Endodermal cell (in vitro differentiated cells): ENCODE results near the gene NUP214. TPM values are rescaled to one million over a fixed set of nuclear protein-coding genes. Genes with fewer than 3 reads are reported as not detected.
A peak's percentile ranks its signal among the peaks of the same experiment; 100 is the strongest.
"Not testable (repeated sequence)": the region's sequence is repeated elsewhere in the genome, so short reads cannot be mapped to it uniquely, and the experiment has no call there.

ENCODE experiments used
- DNase-seq: peaks from one replicate; pipeline ENCODE4 v3.0.0-alpha.2; 2017
- H3K27ac ChIP-seq: 2 replicates; pipeline ENCODE4 v1.5.1; 2013; ENCODE audit warnings: mild to moderate bottlenecking, low read depth, low read length, moderate library complexity
- H3K27me3 ChIP-seq: 2 replicates; pipeline ENCODE4 v1.6.1; 2013; ENCODE audit warnings: mild to moderate bottlenecking, low read length, moderate library complexity; ENCODE audit not compliant: insufficient read depth, control insufficient read depth, poor library complexity, severe bottlenecking
- H3K36me3 ChIP-seq: 2 replicates; pipeline ENCODE4 v1.7.0; 2013; ENCODE audit warnings: mild to moderate bottlenecking, low read length, moderate library complexity; ENCODE audit not compliant: control insufficient read depth, insufficient read depth
- H3K4me1 ChIP-seq: one replicate; pipeline ENCODE4 v1.7.0; 2013; ENCODE audit warnings: low read length; ENCODE audit not compliant: control insufficient read depth, insufficient read depth
- H3K4me3 ChIP-seq: 2 replicates; pipeline ENCODE4 v1.5.1; 2013; ENCODE audit warnings: mild to moderate bottlenecking, low read length, moderate library complexity
- H3K9ac ChIP-seq: 2 replicates; pipeline ENCODE4 v1.6.1; 2013; ENCODE audit warnings: mild to moderate bottlenecking, low read length, moderate library complexity; ENCODE audit not compliant: poor library complexity, severe bottlenecking; ENCODE audit errors: extremely low read depth
- H3K9me3 ChIP-seq: 2 replicates; pipeline ENCODE4 v1.6.1; 2013; ENCODE audit warnings: mild to moderate bottlenecking, low read length, moderate library complexity; ENCODE audit not compliant: control insufficient read depth
- H3K27ac Mint-ChIP-seq: 2 replicates; pipeline ENCODE4 v1.8.0; 2020; ENCODE audit warnings: mixed read lengths
- H3K27me3 Mint-ChIP-seq: 2 replicates; pipeline ENCODE4 v1.8.0; 2021; ENCODE audit warnings: mild to moderate bottlenecking, mixed read lengths; ENCODE audit not compliant: insufficient read depth
- H3K36me3 Mint-ChIP-seq: 2 replicates; pipeline ENCODE4 v1.8.0; 2020; ENCODE audit warnings: low read depth, mixed read lengths
- H3K4me1 Mint-ChIP-seq: 2 replicates; pipeline ENCODE4 v1.8.0; 2020; ENCODE audit warnings: mixed read lengths
- H3K4me3 Mint-ChIP-seq: 2 replicates; pipeline ENCODE4 v1.8.0; 2020; ENCODE audit warnings: mild to moderate bottlenecking, moderate library complexity, mixed read lengths
- H3K9me3 Mint-ChIP-seq: 2 replicates; pipeline ENCODE4 v1.8.0; 2020; ENCODE audit warnings: mild to moderate bottlenecking, mixed read lengths
- WGBS, 2 experiments: methylation state at CpG; one replicate each; pipeline versions ENCODE4 v1.1.5 to v1.1.7; 2013; ENCODE audit warnings: missing lambda C conversion rate in 2 of 2, mixed read lengths in 1 of 2; ENCODE audit not compliant: insufficient coverage in 1 of 2, insufficient read length in 1 of 2; 5-methylcytosine and 5-hydroxymethylcytosine counted together
- total RNA-seq, 2 donors: library from RNA; stranded (reverse); fragmentation: NEBNext Ultra II Directional in 1 of 2; extraction: Animal tissue kit (Norgen Biotek cat#: 25700) in 1 of 2; gene quantifications; 2 replicates in 1 of 2; 3 replicates in 1 of 2; pipeline ENCODE4 v1.2.1, GENCODE V29; 2021
- TF ChIP-seq, protein P1 (sequence below): fragments of 200-600 bp; sonication (generic); conservative IDR thresholded peaks from 2 replicates; pipeline ENCODE4 v1.5.0; 2021; ENCODE audit warnings: antibody characterized with exemption, mild to moderate bottlenecking

Gene NUP214
- total RNA-seq, 2 donors from 2014 or later, result 56.7 to 59.9 TPM

DNA sequence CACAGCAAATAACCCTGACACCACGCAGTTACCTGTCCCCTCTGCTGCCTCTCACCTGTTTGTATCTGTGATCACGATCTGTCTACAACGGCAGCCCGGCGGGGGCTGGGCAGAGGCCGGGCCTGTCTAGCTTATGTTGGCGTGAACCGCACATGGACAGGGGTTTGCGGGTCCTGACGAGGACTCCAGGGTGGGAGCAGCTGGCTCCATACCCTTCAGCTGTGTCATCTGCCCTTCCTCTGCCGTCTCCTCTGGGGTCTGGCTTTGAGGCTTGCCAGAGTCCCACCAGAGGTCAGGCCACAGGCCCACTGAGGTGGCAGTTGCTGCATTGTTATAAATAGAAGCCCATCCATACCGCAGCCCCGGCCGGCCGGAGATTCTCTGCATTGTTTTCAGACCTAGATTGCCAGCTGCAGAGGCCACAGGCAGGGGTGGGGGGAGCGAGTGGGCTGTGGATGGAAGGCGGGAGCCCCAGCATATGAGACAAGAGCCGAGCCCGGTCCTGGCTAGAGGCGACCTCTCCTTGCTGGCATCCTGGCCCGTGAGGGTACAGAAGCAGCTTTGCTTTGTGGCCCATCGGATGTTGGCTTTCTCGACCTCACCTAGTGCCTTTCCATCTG lies 113.1 kb downstream of the NUP214 start:
- TF ChIP-seq, protein P1, sequence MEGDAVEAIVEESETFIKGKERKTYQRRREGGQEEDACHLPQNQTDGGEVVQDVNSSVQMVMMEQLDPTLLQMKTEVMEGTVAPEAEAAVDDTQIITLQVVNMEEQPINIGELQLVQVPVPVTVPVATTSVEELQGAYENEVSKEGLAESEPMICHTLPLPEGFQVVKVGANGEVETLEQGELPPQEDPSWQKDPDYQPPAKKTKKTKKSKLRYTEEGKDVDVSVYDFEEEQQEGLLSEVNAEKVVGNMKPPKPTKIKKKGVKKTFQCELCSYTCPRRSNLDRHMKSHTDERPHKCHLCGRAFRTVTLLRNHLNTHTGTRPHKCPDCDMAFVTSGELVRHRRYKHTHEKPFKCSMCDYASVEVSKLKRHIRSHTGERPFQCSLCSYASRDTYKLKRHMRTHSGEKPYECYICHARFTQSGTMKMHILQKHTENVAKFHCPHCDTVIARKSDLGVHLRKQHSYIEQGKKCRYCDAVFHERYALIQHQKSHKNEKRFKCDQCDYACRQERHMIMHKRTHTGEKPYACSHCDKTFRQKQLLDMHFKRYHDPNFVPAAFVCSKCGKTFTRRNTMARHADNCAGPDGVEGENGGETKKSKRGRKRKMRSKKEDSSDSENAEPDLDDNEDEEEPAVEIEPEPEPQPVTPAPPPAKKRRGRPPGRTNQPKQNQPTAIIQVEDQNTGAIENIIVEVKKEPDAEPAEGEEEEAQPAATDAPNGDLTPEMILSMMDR, result no peak
- Histone ChIP-seq H3K36me3 (peaks cover 14% of the 10 kb centered on the region), H3K9me3 (peaks cover 5% of the 10 kb centered on the region), H3K27me3 (no peaks in the 10 kb centered on the region), H3K9ac (no peak overlapping the region), H3K27ac (peak overlapping the region; percentile 75), H3K4me1 (peaks cover 12% of the 10 kb centered on the region), H3K4me3 (no peak overlapping the region)
- Mint-ChIP-seq H3K9me3 (peaks cover 10% of the 10 kb centered on the region), H3K4me3 (peak overlapping the region; percentile 8), H3K36me3 (peaks cover 22% of the 10 kb centered on the region), H3K27me3 (no peaks in the 10 kb centered on the region), H3K4me1 (peaks cover 27% of the 10 kb centered on the region), H3K27ac (peak overlapping the region; percentile 87)
- no peak for DNase-seq
- WGBS, 2 experiments, result 75 to 85% methylated on average over 20 to 23 of the region's 23 CpGs

DNA sequence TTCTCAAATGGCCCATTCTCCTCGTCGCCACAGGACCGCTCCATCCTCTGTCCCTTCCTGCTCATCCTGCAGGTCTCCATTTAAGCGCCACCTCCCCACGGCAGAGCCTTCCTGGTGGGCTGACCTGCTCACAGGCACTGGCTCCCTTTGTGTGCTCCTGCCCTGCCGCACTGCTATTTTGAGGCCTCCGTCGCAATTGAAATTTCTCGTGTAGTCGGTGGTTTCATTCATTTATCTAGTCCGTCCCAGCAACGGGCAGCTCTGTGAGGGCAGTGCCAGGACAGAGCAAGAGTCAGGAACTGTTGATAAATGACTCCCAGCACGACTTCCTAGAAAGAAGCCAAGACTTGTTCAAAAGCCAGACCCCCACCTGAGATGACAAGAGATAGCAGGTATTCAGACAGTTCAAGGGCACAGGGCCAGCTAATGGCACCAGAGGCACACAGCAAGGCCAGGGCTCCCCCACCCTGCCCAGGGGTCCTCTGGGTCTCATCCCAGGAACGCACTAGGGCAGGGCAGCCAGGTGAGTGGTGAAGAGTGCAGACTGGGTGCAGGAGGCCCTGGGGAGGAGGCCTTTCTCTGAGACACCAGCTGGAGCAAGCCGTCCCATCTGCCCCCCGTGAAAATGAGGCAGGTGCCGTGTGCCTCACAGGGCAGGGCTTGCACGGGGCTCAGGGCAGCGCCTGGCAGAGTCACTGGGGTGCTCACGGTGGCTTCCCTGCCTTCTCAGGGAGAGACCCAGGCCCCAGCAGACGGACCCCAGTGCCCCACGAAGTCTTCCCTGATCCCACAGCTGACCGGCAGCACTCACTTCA lies 114.0 kb downstream of the NUP214 start:
- Histone ChIP-seq H3K9me3 (peaks cover 5% of the 10 kb centered on the region), H3K9ac (no peak overlapping the region), H3K27me3 (no peaks in the 10 kb centered on the region), H3K4me1 (peaks cover 12% of the 10 kb centered on the region), H3K4me3 (no peak overlapping the region), H3K27ac (peak overlapping the region; percentile 75), H3K36me3 (peaks cover 6% of the 10 kb centered on the region)
- Mint-ChIP-seq H3K27me3 (no peaks in the 10 kb centered on the region), H3K4me3 (no peak overlapping the region), H3K4me1 (peaks cover 27% of the 10 kb centered on the region), H3K9me3 (peaks cover 13% of the 10 kb centered on the region), H3K27ac (peak overlapping the region; percentile 44), H3K36me3 (peaks cover 14% of the 10 kb centered on the region)
- no peak for DNase-seq
- TF ChIP-seq, protein P1, result no peak
- 89 to 90% methylated on average over 21 to 23 of the region's 23 CpGs for WGBS, 2 experiments

DNA sequence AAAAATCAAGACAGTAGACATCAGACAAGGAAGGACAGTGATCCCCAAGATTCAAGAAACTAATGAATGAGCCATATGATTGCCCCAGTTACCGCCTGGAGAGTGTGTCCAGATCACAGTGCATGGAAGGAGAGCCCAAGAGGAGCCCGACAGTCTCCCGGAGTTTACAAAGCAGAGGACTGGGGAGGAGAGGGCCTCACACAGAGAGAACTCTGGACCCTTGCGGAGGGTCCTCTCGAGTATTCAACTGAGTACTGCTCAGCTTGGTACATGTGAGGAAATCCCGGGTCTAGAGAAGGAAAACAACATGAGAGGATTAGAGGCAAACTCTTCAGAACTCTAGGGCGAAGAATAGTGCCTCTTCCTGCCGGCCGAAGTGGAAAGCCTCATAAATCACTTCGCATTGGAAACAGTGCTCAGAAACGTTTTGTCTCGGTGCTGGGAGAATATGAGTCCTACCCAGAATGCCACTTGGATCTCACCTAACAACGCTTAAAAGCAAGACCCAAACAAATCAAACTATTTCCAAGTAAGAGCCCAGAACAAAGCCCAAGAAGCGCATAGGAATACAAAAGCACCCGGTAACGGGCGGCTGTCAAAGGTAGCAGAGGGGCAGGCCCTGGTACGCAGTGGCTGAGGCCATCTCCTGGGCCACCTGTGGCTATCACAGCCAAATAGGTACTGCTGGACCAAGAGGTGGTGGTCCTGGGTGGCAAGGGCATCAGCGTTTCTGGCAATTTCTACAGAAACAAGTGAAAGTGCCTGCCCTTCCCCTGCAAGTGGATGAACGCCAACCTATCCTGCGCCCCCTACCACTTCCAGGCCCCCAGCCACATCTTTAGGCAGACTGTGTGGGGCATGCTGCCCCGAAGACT lies 114.9 kb downstream of the NUP214 start:
- no peaks in the 10 kb centered on the region for H3K27me3 Mint-ChIP-seq
- TF ChIP-seq, protein P1, result no peak
- no peaks in the 10 kb centered on the region for H3K36me3 ChIP-seq
- H3K4me1 Mint-ChIP-seq, result peaks cover 27% of the 10 kb centered on the region
- H3K27ac ChIP-seq, result peak overlapping the region; percentile 24
- H3K9me3 Mint-ChIP-seq, result peaks cover 13% of the 10 kb centered on the region
- no peak overlapping the region for H3K4me3 Mint-ChIP-seq
- no peak overlapping the region for H3K27ac Mint-ChIP-seq
- WGBS, 2 experiments, result 89 to 93% methylated on average over 21 to 22 of the region's 22 CpGs
- DNase-seq, result no peak
- no peak overlapping the region for H3K9ac ChIP-seq
- H3K27me3 ChIP-seq, result no peaks in the 10 kb centered on the region
- H3K36me3 Mint-ChIP-seq, result peaks cover 9% of the 10 kb centered on the region
- no peak overlapping the region for H3K4me3 ChIP-seq
- H3K4me1 ChIP-seq, result peaks cover 12% of the 10 kb centered on the region
- peaks cover 5% of the 10 kb centered on the region for H3K9me3 ChIP-seq

DNA sequence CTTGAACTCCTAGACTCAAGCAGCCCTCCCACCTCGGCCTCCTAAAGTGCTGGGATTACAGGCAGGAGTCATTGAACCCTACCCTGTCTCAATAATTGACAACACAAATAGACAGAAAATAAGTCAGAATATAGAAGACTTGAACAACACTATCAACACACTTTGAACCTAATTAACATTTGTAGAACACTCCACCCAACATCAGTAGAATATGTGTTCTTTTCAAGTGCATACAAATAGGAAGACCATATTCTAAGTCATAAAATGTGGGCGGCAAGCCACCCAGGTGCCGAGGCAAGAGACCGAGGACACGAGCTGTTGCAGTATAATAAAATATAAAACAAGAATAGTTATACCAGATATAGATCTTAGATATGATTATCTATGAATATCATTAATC lies 118.9 kb downstream of the NUP214 start:
- not testable (repeated sequence) for H3K36me3 Mint-ChIP-seq
- WGBS, 2 experiments, result 96% methylated on average over 5 of the region's 5 CpGs; no CpG with 5 or more reads in 1 of the 2 experiments

More for the DNA sequence above, 118.9 kb downstream of the NUP214 start:
- not testable (repeated sequence) for H3K4me3 Mint-ChIP-seq, H3K4me3 ChIP-seq, H3K27me3 ChIP-seq, H3K9me3 ChIP-seq, H3K4me1 ChIP-seq, H3K27ac ChIP-seq, H3K9ac ChIP-seq, DNase-seq, H3K27ac Mint-ChIP-seq, H3K27me3 Mint-ChIP-seq, H3K36me3 ChIP-seq, H3K4me1 Mint-ChIP-seq
- H3K9me3 Mint-ChIP-seq, result peaks cover 13% of the 10 kb centered on the region
